CD4-positive, alpha-beta memory T cell (primary cell): Measurements from ENCODE around the gene EXPH5. TPM values are rescaled to one million over a fixed set of nuclear protein-coding genes. Genes with fewer than 3 reads are reported as not detected.

Experiments
- CTCF ChIA-PET: fragments of 350-600 bp; sonication (Branson Sonifier 250); formaldehyde crosslinking; loops from one replicate; lab custom pipeline; 2021; ENCODE audit warnings: inconsistent platforms; ENCODE audit not compliant: partially characterized antibody; lab: Charles Lee
- POLR2A ChIA-PET: fragments of 350-600 bp; sonication (Branson Sonifier 250); formaldehyde crosslinking; loops from one replicate; lab custom pipeline; 2021; ENCODE audit not compliant: partially characterized antibody; lab: Charles Lee
- DNase-seq, 5 donors: peaks; one replicate each; pipeline versions ENCODE4 v3.0.0 to v3.0.0-alpha.2; 2020 to 2022; ENCODE audit warnings: mixed read lengths in 1 of 5
- H3K27ac ChIP-seq: one replicate; pipeline ENCODE4 v1.7.0; 2013; ENCODE audit warnings: low read depth, low read length
- H3K27me3 ChIP-seq: 2 replicates; pipeline ENCODE4 v1.7.0; 2013; ENCODE audit warnings: mild to moderate bottlenecking, low read length, moderate library complexity; ENCODE audit not compliant: insufficient read depth
- H3K36me3 ChIP-seq: 2 replicates; pipeline ENCODE4 v1.7.0; 2013; ENCODE audit warnings: mild to moderate bottlenecking, low read length, moderate library complexity; ENCODE audit not compliant: insufficient read depth
- H3K4me1 ChIP-seq: 2 replicates; pipeline ENCODE4 v1.7.0; 2013; ENCODE audit warnings: mild to moderate bottlenecking, low read length, moderate library complexity; ENCODE audit not compliant: insufficient read depth
- H3K4me3 ChIP-seq, 2 donors: one replicate each; pipeline ENCODE4 v1.7.0; 2013; ENCODE audit warnings: low read length in 2 of 2, mild to moderate bottlenecking in 1 of 2
- H3K9me3 ChIP-seq, 2 donors: one replicate each; pipeline ENCODE4 v1.7.0; 2013; ENCODE audit warnings: low read length in 2 of 2, control low read depth in 1 of 2; ENCODE audit not compliant: control insufficient read depth in 1 of 2
- H3K27ac Mint-ChIP-seq, 7 donors: one replicate each; pipeline ENCODE4 v1.8.0; 2020 to 2021; ENCODE audit warnings: mixed read lengths in 7 of 7, mild to moderate bottlenecking in 6 of 7, inconsistent platforms in 3 of 7, moderate library complexity in 3 of 7
- H3K27me3 Mint-ChIP-seq, 2 donors: one replicate each; pipeline ENCODE4 v1.8.0; 2020 to 2021; ENCODE audit warnings: mixed read lengths in 2 of 2
- H3K36me3 Mint-ChIP-seq, 2 donors: one replicate each; pipeline ENCODE4 v1.8.0; 2020 to 2021; ENCODE audit warnings: mixed read lengths in 2 of 2, inconsistent platforms in 1 of 2, mild to moderate bottlenecking in 1 of 2
- H3K4me1 Mint-ChIP-seq, 4 donors: one replicate each; pipeline ENCODE4 v1.8.0; 2020 to 2021; ENCODE audit warnings: mixed read lengths in 4 of 4, mild to moderate bottlenecking in 1 of 4
- H3K4me3 Mint-ChIP-seq, 8 donors: one replicate each; pipeline ENCODE4 v1.8.0; 2020 to 2021; ENCODE audit warnings: mixed read lengths in 8 of 8, mild to moderate bottlenecking in 7 of 8, moderate library complexity in 6 of 8, inconsistent platforms in 3 of 8
- H3K9me3 Mint-ChIP-seq, 8 donors: one replicate each; pipeline ENCODE4 v1.8.0; 2020 to 2021; ENCODE audit warnings: mixed read lengths in 8 of 8, mild to moderate bottlenecking in 5 of 8, inconsistent platforms in 3 of 8, moderate library complexity in 1 of 8
- intact Hi-C: fragments of 100-400 bp; cut with micrococcal nuclease; formaldehyde crosslinking; loops from one replicate; pipeline ENCODE4 v1.15.1; 2023
- polyA plus RNA-seq, 2 donors: library from polyadenylated mRNA; unstranded; fragments of 300-500 nt; fragmentation: Illumina TruSeq; gene quantifications; one replicate each; pipeline ENCODE4 v1.2.3, GENCODE V29; 2021
- total RNA-seq, 2 experiments: library from RNA; stranded (reverse); gene quantifications; one replicate each; pipeline ENCODE4 v1.2.3, GENCODE V29; 2021

The EXPH5 gene
- total and polyA plus RNA-seq, 4 experiments from 2014 or later: 0.39 to 4.0 (median 1.8) TPM

GRCh38 chr11:108565653-108566052 lies 27.9 kb downstream of the EXPH5 start:
- no peaks in the 10 kb centered on the region for H3K27me3 ChIP-seq
- no peaks in the 10 kb centered on the region for H3K9me3 ChIP-seq
- H3K27ac Mint-ChIP-seq: no peak overlapping the region
- no peaks in the 10 kb centered on the region for H3K27me3 Mint-ChIP-seq
- H3K4me3 Mint-ChIP-seq: no peak overlapping the region
- H3K9me3 Mint-ChIP-seq: no peaks in the 10 kb centered on the region
- ChIA-PET CTCF (no interaction called here), POLR2A (no interaction called here)
- H3K27ac ChIP-seq: no peak overlapping the region
- H3K4me3 ChIP-seq: no peak overlapping the region
- peaks cover 0 to under 1% (median 0%) of the 10 kb centered on the region in 4 donors for H3K4me1 Mint-ChIP-seq
- no peaks in the 10 kb centered on the region for H3K36me3 ChIP-seq
- no peaks in the 10 kb centered on the region for H3K36me3 Mint-ChIP-seq
- H3K4me1 ChIP-seq: no peaks in the 10 kb centered on the region
- intact Hi-C loops: no loop called here
- DNase-seq: no peak

DNA sequence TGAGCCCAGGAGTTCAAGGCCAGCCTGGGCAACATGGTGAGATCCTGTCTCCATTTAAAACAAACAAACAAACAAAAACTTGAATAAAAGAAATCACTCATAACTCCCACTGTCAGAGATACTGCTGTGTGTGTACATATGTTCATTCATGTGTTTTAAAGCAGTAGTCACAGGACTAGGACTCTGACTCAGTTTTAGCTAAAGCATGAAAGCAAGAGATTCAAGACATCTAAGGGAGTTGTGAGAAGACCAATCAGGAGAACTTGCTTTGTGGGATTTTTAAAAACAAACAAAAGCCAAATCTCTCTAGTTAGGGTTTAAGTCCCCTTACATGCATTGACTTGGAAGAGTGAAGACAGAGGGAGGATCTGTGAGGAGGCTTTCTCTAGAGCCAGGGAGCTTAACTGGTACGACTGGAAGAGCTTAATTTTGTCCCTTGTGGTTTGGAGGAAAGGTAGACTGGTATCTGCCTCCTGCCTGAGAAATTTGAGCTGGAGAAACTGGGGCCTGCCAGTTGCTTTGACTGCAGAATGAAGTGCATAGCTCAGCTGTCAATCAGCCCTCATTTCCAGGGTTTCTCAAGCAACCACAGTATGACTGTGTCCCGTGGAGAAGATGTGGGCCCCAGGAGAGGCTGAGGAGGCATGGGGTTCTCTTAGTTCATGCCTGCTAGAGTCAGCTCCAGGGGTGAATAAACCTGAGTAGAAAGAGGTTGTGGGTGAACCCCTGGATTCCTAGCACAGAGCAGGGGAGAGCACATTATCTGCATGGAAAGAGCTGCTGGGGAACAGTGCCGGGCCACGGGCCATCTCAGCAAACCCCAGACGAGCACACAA lies 30.6 kb downstream of the EXPH5 start:
- DNase-seq: no peak
- Histone ChIP-seq H3K4me3 (no peak overlapping the region), H3K27me3 (no peaks in the 10 kb centered on the region), H3K4me1 (peaks cover 15% of the 10 kb centered on the region), H3K9me3 (no peaks in the 10 kb centered on the region), H3K36me3 (no peaks in the 10 kb centered on the region), H3K27ac (no peak overlapping the region)
- intact Hi-C loops: no loop called here
- Mint-ChIP-seq H3K4me3 (no peak overlapping the region), H3K4me1 (peaks cover 9 to 24% (median 15%) of the 10 kb centered on the region in 4 donors), H3K27ac (peak overlapping the region in 1 of 7 donors; percentile 62), H3K9me3 (no peaks in the 10 kb centered on the region), H3K36me3 (no peaks in the 10 kb centered on the region), H3K27me3 (no peaks in the 10 kb centered on the region)
- ChIA-PET POLR2A (no interaction called here), CTCF (interaction anchor here (1.2 kb wide), 1 partner anchor 12 kb away, joined by 3 read pairs; no protein-coding TSS in a partner anchor)

GRCh38 chr11:108561535-108561991 lies 32.0 kb downstream of the EXPH5 start:
- POLR2A ChIA-PET: no interaction called here

GRCh38 chr11:108559904-108560303 lies 33.7 kb downstream of the EXPH5 start:
- H3K4me3 ChIP-seq: no peak overlapping the region
- no peaks in the 10 kb centered on the region for H3K27me3 Mint-ChIP-seq
- no peaks in the 10 kb centered on the region for H3K9me3 Mint-ChIP-seq
- H3K9me3 ChIP-seq: no peaks in the 10 kb centered on the region
- no peaks in the 10 kb centered on the region for H3K27me3 ChIP-seq
- no peaks in the 10 kb centered on the region for H3K36me3 Mint-ChIP-seq
- H3K4me1 ChIP-seq: peaks cover 15% of the 10 kb centered on the region
- POLR2A ChIA-PET: no interaction called here
- H3K4me1 Mint-ChIP-seq: peaks cover 9 to 24% (median 15%) of the 10 kb centered on the region in 4 donors
- no peaks in the 10 kb centered on the region for H3K36me3 ChIP-seq
- H3K4me3 Mint-ChIP-seq: peak overlapping the region in 2 of 8 donors; percentile 38 to 53
- no peak overlapping the region for H3K27ac ChIP-seq
- intact Hi-C loops: no loop called here
- CTCF ChIA-PET: no interaction called here
- H3K27ac Mint-ChIP-seq: peak overlapping the region in 3 of 7 donors; percentile 13 to 63 (median 60)
- no peak for DNase-seq

More at GRCh38 chr11:108561535-108561991, 32.0 kb downstream of the EXPH5 start:
- H3K4me1 ChIP-seq: peaks cover 15% of the 10 kb centered on the region
- CTCF ChIA-PET: no interaction called here
- H3K4me1 Mint-ChIP-seq: peaks cover 9 to 24% (median 15%) of the 10 kb centered on the region in 4 donors
- no peaks in the 10 kb centered on the region for H3K27me3 Mint-ChIP-seq
- no peak overlapping the region for H3K27ac ChIP-seq
- no peaks in the 10 kb centered on the region for H3K27me3 ChIP-seq
- no peak overlapping the region for H3K4me3 ChIP-seq
- no peaks in the 10 kb centered on the region for H3K9me3 ChIP-seq
- no peaks in the 10 kb centered on the region for H3K36me3 Mint-ChIP-seq
- intact Hi-C loops: no loop called here
- H3K9me3 Mint-ChIP-seq: no peaks in the 10 kb centered on the region
- H3K27ac Mint-ChIP-seq: no peak overlapping the region
- no peaks in the 10 kb centered on the region for H3K36me3 ChIP-seq
- H3K4me3 Mint-ChIP-seq: no peak overlapping the region
- no peak for DNase-seq

DNA sequence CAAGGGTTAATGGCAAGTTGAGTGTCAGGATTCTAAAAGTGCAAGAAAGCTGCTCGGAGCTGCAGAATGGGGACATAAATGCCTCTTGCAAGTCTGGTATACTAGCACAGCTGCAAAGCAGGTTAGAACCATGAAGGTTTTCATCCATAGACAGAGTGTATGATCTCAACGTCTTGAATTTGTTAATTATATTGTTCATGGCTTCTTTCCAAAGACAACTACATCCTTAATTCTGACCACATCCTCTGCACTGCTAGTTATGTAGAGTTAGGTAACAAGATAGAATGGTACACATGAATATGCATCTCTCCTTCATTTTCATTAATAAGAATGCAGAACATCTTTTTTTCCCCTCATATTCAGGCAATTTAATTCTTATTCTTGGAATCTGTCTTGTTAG lies 34.2 kb downstream of the EXPH5 start:
- Histone ChIP-seq H3K4me3 (no peak overlapping the region), H3K9me3 (no peaks in the 10 kb centered on the region), H3K27me3 (no peaks in the 10 kb centered on the region), H3K27ac (no peak overlapping the region), H3K4me1 (peaks cover 15% of the 10 kb centered on the region), H3K36me3 (no peaks in the 10 kb centered on the region)
- H3K4me1 Mint-ChIP-seq: peaks cover 9 to 24% (median 15%) of the 10 kb centered on the region in 4 donors
- DNase-seq: peak in 3 of 5 donors; percentile 16 to 21 (median 19)
- intact Hi-C loops: no loop called here
- H3K27me3 Mint-ChIP-seq: no peaks in the 10 kb centered on the region
- peak overlapping the region in 4 of 7 donors; percentile 13 to 63 (median 49) for H3K27ac Mint-ChIP-seq
- H3K4me3 Mint-ChIP-seq: peak overlapping the region in 4 of 8 donors; percentile 25 to 54 (median 46)
- ChIA-PET POLR2A (interaction anchor here (1.3 kb wide), 1 partner anchor 34 kb away, joined by 3 read pairs; the partner anchor contains the start of gene EXPH5), CTCF (no interaction called here)
- no peaks in the 10 kb centered on the region for H3K36me3 Mint-ChIP-seq
- no peaks in the 10 kb centered on the region for H3K9me3 Mint-ChIP-seq

GRCh38 chr11:108558222-108558621 lies 35.3 kb downstream of the EXPH5 start:
- ChIA-PET CTCF (no interaction called here), POLR2A (interaction anchor here (1.3 kb wide), 1 partner anchor 35 kb away, joined by 3 read pairs; the partner anchor contains the start of gene EXPH5)
- H3K9me3 ChIP-seq: no peaks in the 10 kb centered on the region
- peaks cover 9 to 24% (median 15%) of the 10 kb centered on the region in 4 donors for H3K4me1 Mint-ChIP-seq
- H3K36me3 ChIP-seq: no peaks in the 10 kb centered on the region
- peaks cover 15% of the 10 kb centered on the region for H3K4me1 ChIP-seq
- no peaks in the 10 kb centered on the region for H3K9me3 Mint-ChIP-seq
- H3K36me3 Mint-ChIP-seq: no peaks in the 10 kb centered on the region
- H3K4me3 Mint-ChIP-seq: no peak overlapping the region
- H3K27me3 Mint-ChIP-seq: no peaks in the 10 kb centered on the region
- no peaks in the 10 kb centered on the region for H3K27me3 ChIP-seq
- H3K4me3 ChIP-seq: no peak overlapping the region
- no peak overlapping the region for H3K27ac ChIP-seq
- no peak for DNase-seq
- intact Hi-C loops: no loop called here
- H3K27ac Mint-ChIP-seq: peak overlapping the region in 1 of 7 donors; percentile 19

DNA sequence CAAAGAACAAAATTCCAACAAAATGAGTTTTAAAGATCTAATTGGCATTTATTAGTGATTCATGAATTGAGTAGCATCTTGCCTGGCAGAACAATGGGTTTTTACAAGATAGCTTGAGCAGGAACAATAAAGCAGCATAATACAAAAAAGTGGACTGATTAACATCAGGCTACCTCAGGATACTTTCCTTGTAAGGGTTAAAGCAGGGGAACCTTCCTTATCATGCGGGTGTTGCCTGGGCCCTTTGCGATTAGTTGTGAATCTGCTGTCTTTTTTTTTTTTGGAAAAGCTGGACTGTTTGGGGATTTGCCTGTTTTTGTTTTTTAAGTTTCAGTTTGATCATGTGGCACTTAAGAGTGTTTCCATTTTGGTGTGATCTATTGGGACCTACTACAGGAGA lies 37.5 kb downstream of the EXPH5 start:
- ChIA-PET POLR2A (no interaction called here), CTCF (no interaction called here)
- H3K4me3 ChIP-seq: no peak overlapping the region
- Mint-ChIP-seq H3K27me3 (no peaks in the 10 kb centered on the region), H3K36me3 (no peaks in the 10 kb centered on the region), H3K4me3 (no peak overlapping the region), H3K9me3 (no peaks in the 10 kb centered on the region), H3K4me1 (peaks cover 9 to 24% (median 15%) of the 10 kb centered on the region in 4 donors), H3K27ac (no peak overlapping the region)
- H3K36me3 ChIP-seq: no peaks in the 10 kb centered on the region
- no peaks in the 10 kb centered on the region for H3K9me3 ChIP-seq
- H3K27me3 ChIP-seq: no peaks in the 10 kb centered on the region
- H3K27ac ChIP-seq: no peak overlapping the region
- intact Hi-C loops: no loop called here
- H3K4me1 ChIP-seq: peaks cover 15% of the 10 kb centered on the region
- DNase-seq: no peak
